Tibial artery (tissue), 4 donors: ENCODE results near the gene IQGAP1.

ENCODE experiments used
- DNase-seq, 2 donors: peaks; one replicate each; pipeline ENCODE4 v3.0.0-alpha.2; 2019
- H3K27ac ChIP-seq, 2 donors: fragments of 200-600 bp; sonication (generic) in 1 of 2; 1 replicate in 1 of 2; 2 replicates in 1 of 2; pipeline ENCODE4 v1.5.1; 2018 to 2019; ENCODE audit warnings: mild to moderate bottlenecking in 1 of 2
- H3K27me3 ChIP-seq, 2 donors: fragments of 200-600 bp; sonication (generic) in 1 of 2; one replicate each; pipeline versions ENCODE4 v1.5.1 to v1.6.0; 2016 to 2019
- H3K36me3 ChIP-seq, 3 donors: fragments of 200-600 bp; sonication (generic) in 2 of 3; one replicate each; pipeline ENCODE4 v1.5.1; 2016 to 2019; ENCODE audit warnings: mild to moderate bottlenecking in 2 of 3
- H3K4me1 ChIP-seq, 4 donors: fragments of 200-600 bp; sonication (generic) in 2 of 4; 1 replicate in 3 of 4; 2 replicates in 1 of 4; pipeline ENCODE4 v1.5.1; 2016 to 2019
- H3K4me3 ChIP-seq, 2 donors: fragments of 200-600 bp; sonication (generic) in 1 of 2; 1 replicate in 1 of 2; 2 replicates in 1 of 2; pipeline ENCODE4 v1.5.1; 2018 to 2019; ENCODE audit warnings: mild to moderate bottlenecking in 2 of 2
- H3K9me3 ChIP-seq, 3 donors: fragments of 200-600 bp; sonication (generic) in 1 of 3; one replicate each; pipeline ENCODE4 v1.5.1; 2016 to 2019
- CTCF ChIP-seq, 2 experiments: fragments of 200-600 bp in 1 of 2; fragments of 450-650 bp in 1 of 2; IDR thresholded peaks; one replicate each; pipeline ENCODE4 v1.5.1; 2017 to 2019; ENCODE audit warnings: antibody characterized with exemption in 2 of 2, mild to moderate bottlenecking in 1 of 2, moderate library complexity in 1 of 2
- intact Hi-C: fragments of 100-400 bp; cut with DNase I; formaldehyde crosslinking; loops from one replicate; pipeline ENCODE4 v1.15.0; 2023; ENCODE audit warnings: low total_unique reads

Gene IQGAP1

GRCh38 chr15:90362936-90363212 lies 25.2 kb upstream of the IQGAP1 start:
- no peak overlapping the region for H3K4me3 ChIP-seq
- DNase-seq = peak in 1 of 2 donors; percentile 42
- intact Hi-C loops = loop anchor here (5.0 kb wide), 1 partner anchor 119 kb away; no protein-coding TSS in a partner anchor
- peaks cover 0 to 42% (median 30%) of the 10 kb centered on the region in 4 donors for H3K4me1 ChIP-seq
- no peak for TF ChIP-seq CTCF (IDR thresholded peaks at IDR 0.05)
- H3K9me3 ChIP-seq = no peaks in the 10 kb centered on the region
- H3K27me3 ChIP-seq = no peaks in the 10 kb centered on the region
- peak overlapping the region; percentile 70 to 72 for H3K27ac ChIP-seq
- H3K36me3 ChIP-seq = peaks cover 11 to 15% (median 11%) of the 10 kb centered on the region in 3 donors

GRCh38 chr15:90364251-90364650 lies 23.8 kb upstream of the IQGAP1 start:
- Histone ChIP-seq H3K4me1 (peaks cover 0 to 46% (median 32%) of the 10 kb centered on the region in 4 donors), H3K27ac (peak overlapping the region; percentile 25 to 26), H3K27me3 (no peaks in the 10 kb centered on the region), H3K4me3 (no peak overlapping the region), H3K9me3 (no peaks in the 10 kb centered on the region), H3K36me3 (peaks cover 11 to 14% (median 11%) of the 10 kb centered on the region in 3 donors)
- intact Hi-C loops = loop anchor here (5.0 kb wide), 1 partner anchor 118 kb away; no protein-coding TSS in a partner anchor
- DNase-seq = no peak
- no peak for TF ChIP-seq CTCF (IDR thresholded peaks at IDR 0.05)

GRCh38 chr15:90365414-90366055 lies 22.5 kb upstream of the IQGAP1 start:
- TF ChIP-seq CTCF (IDR thresholded peaks at IDR 0.05) = no peak
- peaks cover 0 to 46% (median 32%) of the 10 kb centered on the region in 4 donors for H3K4me1 ChIP-seq

GRCh38 chr15:90367576-90367975 lies 20.5 kb upstream of the IQGAP1 start:
- Histone ChIP-seq H3K9me3 (no peaks in the 10 kb centered on the region), H3K4me3 (no peak overlapping the region), H3K27ac (peak overlapping the region; percentile 67 to 75), H3K4me1 (peaks cover 0 to 34% (median 21%) of the 10 kb centered on the region in 4 donors), H3K36me3 (no peaks in the 10 kb centered on the region), H3K27me3 (no peaks in the 10 kb centered on the region)
- TF ChIP-seq CTCF (IDR thresholded peaks at IDR 0.05) = no peak
- intact Hi-C loops = no loop called here
- DNase-seq = no peak

More at GRCh38 chr15:90365414-90366055, 22.5 kb upstream of the IQGAP1 start:
- intact Hi-C loops = no loop called here
- Histone ChIP-seq H3K36me3 (peaks cover 3 to 7% (median 4%) of the 10 kb centered on the region in 3 donors), H3K9me3 (no peaks in the 10 kb centered on the region), H3K4me3 (no peak overlapping the region), H3K27ac (no peak overlapping the region), H3K27me3 (no peaks in the 10 kb centered on the region)
- no peak for DNase-seq

GRCh38 chr15:90375071-90375470 lies 13.0 kb upstream of the IQGAP1 start:
- DNase-seq = no peak
- Histone ChIP-seq H3K4me1 (no peaks in the 10 kb centered on the region), H3K4me3 (no peak overlapping the region), H3K27me3 (no peaks in the 10 kb centered on the region), H3K36me3 (no peaks in the 10 kb centered on the region), H3K27ac (no peak overlapping the region), H3K9me3 (peaks cover 0 to 9% (median 7%) of the 10 kb centered on the region in 3 donors)
- intact Hi-C loops = no loop called here
- TF ChIP-seq CTCF (IDR thresholded peaks at IDR 0.05) = no peak
